Gastrocnemius medialis (tissue), 4 donors: ENCODE results near the gene GID8. TPM values are rescaled to one million over a fixed set of nuclear protein-coding genes. Genes with fewer than 3 reads are reported as not detected.

Source experiments
- ATAC-seq, 2 donors: fragments of 150-250 bp; one replicate each; pipeline ENCODE4 v1.9.1; 2016
- DNase-seq, 2 donors: peaks; one replicate each; pipeline ENCODE4 v3.0.0-alpha.2; 2019
- H3K27ac ChIP-seq, 4 donors: fragments of 200-600 bp; sonication (generic); 1 replicate in 1 of 4; 2 replicates in 3 of 4; pipeline ENCODE4 v1.5.1; 2016 to 2018; ENCODE audit warnings: mild to moderate bottlenecking in 2 of 4, moderate library complexity in 1 of 4
- H3K27me3 ChIP-seq, 3 donors: fragments of 200-600 bp; sonication (generic) in 2 of 3; 1 replicate in 1 of 3; 2 replicates in 2 of 3; pipeline versions ENCODE4 v1.5.1 to v1.6.0; 2016 to 2019; ENCODE audit warnings: mild to moderate bottlenecking in 1 of 3, moderate library complexity in 1 of 3
- H3K36me3 ChIP-seq, 2 donors: fragments of 200-600 bp; sonication (generic) in 1 of 2; one replicate each; pipeline ENCODE4 v1.5.1; 2017 to 2018
- H3K4me1 ChIP-seq, 2 donors: fragments of 200-600 bp; sonication (generic) in 1 of 2; one replicate each; pipeline ENCODE4 v1.5.1; 2016 to 2017; ENCODE audit warnings: mild to moderate bottlenecking in 2 of 2
- H3K4me3 ChIP-seq, 4 donors: fragments of 200-600 bp; sonication (generic) in 3 of 4; 1 replicate in 1 of 4; 2 replicates in 3 of 4; pipeline ENCODE4 v1.5.1; 2016 to 2019; ENCODE audit warnings: mild to moderate bottlenecking in 2 of 4
- H3K9me3 ChIP-seq, 3 donors: fragments of 200-600 bp; sonication (generic) in 2 of 3; 1 replicate in 1 of 3; 2 replicates in 2 of 3; pipeline ENCODE4 v1.5.1; 2016 to 2019
- CTCF ChIP-seq, 5 experiments: fragments of 450-650 bp in 3 of 5; fragments of 200-600 bp in 2 of 5; sonication (generic) in 2 of 5; IDR thresholded peaks in 4 of 5; conservative IDR thresholded peaks in 1 of 5; 1 replicate in 4 of 5; 2 replicates in 1 of 5; pipeline ENCODE4 v1.5.1; 2016 to 2019; ENCODE audit warnings: antibody characterized with exemption in 5 of 5, mild to moderate bottlenecking in 3 of 5, moderate library complexity in 3 of 5
- POLR2A ChIP-seq, 2 donors: fragments of 450-650 bp; IDR thresholded peaks; one replicate each; pipeline ENCODE4 v1.6.1; 2017; ENCODE audit warnings: antibody characterized with exemption in 2 of 2, mild to moderate bottlenecking in 2 of 2, moderate library complexity in 2 of 2
- in situ Hi-C, 4 donors: fragments of 200-750 bp; cut with MboI; loops; one replicate each; pipeline versions ENCODE4 v1.15.0 to v1.8.0; 2017; ENCODE audit warnings: low sequenced_read_pairs in 4 of 4
- intact Hi-C: fragments of 100-400 bp; cut with DNase I; formaldehyde crosslinking; loops from one replicate; pipeline ENCODE4 v1.15.1; 2023; ENCODE audit warnings: low total_unique reads
- total RNA-seq, 4 donors: library from RNA; depleted of rRNA; stranded (reverse); fragments of >200 nt; gene quantifications; one replicate each; pipeline versions ENCODE4 v1.1.0 to v1.2.3, GENCODE V29; 2016

The GID8 gene
- total RNA-seq, 4 donors from 2014 or later = 12.8 to 16.2 (median 13.5) TPM

DNA sequence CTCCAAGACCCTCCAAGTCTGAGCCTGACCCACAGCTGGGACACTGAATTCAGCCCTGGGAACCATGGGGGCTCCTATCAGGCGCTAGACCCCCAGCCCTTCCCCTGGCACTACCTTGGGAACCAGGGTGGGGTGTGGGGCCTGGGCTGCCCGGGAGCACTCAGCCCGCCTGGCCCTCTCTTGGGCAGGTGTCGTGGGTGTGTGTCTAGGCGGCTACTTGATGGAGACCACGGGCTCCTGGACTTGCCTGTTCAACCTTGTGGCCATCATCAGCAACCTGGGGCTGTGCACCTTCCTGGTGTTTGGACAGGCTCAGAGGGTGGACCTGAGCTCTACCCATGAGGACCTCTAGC is 29.2 kb downstream of the GID8 start:
- H3K4me1 ChIP-seq = no peaks in the 10 kb centered on the region
- in situ Hi-C loops (no loop called here), intact Hi-C loops (no loop called here)
- H3K9me3 ChIP-seq = no peaks in the 10 kb centered on the region
- no peaks in the 10 kb centered on the region for H3K36me3 ChIP-seq
- TF ChIP-seq POLR2A (IDR thresholded peaks at IDR 0.05) (no peak), CTCF (IDR thresholded peaks at IDR 0.05 in 4 of 5, conservative IDR thresholded peaks at IDR 0.05 in 1 of 5) (no peak)
- ATAC-seq (no peak), DNase-seq (no peak)
- no peak overlapping the region for H3K27ac ChIP-seq
- H3K27me3 ChIP-seq = peaks cover 9 to 20% (median 9%) of the 10 kb centered on the region in 3 donors
- no peak overlapping the region for H3K4me3 ChIP-seq

- TF ChIP-seq CTCF (IDR thresholded peaks at IDR 0.05 in 4 of 5, conservative IDR thresholded peaks at IDR 0.05 in 1 of 5) (no peak), POLR2A (IDR thresholded peaks at IDR 0.05) (no peak)
- DNase-seq (no peak), ATAC-seq (no peak)
- no peak overlapping the region for H3K27ac ChIP-seq
- in situ Hi-C loops = no loop called here
- H3K9me3 ChIP-seq = no peaks in the 10 kb centered on the region
- no peaks in the 10 kb centered on the region for H3K36me3 ChIP-seq
- intact Hi-C loops = no loop called here
- H3K27me3 ChIP-seq = peaks cover 11 to 24% (median 14%) of the 10 kb centered on the region in 3 donors
- peaks cover 0 to 3% of the 10 kb centered on the region in 2 donors for H3K4me1 ChIP-seq
- H3K4me3 ChIP-seq = no peak overlapping the region
Observed at GRCh38 chr20:62967628-62968351, 29.8 kb downstream of the GID8 start.

DNA sequence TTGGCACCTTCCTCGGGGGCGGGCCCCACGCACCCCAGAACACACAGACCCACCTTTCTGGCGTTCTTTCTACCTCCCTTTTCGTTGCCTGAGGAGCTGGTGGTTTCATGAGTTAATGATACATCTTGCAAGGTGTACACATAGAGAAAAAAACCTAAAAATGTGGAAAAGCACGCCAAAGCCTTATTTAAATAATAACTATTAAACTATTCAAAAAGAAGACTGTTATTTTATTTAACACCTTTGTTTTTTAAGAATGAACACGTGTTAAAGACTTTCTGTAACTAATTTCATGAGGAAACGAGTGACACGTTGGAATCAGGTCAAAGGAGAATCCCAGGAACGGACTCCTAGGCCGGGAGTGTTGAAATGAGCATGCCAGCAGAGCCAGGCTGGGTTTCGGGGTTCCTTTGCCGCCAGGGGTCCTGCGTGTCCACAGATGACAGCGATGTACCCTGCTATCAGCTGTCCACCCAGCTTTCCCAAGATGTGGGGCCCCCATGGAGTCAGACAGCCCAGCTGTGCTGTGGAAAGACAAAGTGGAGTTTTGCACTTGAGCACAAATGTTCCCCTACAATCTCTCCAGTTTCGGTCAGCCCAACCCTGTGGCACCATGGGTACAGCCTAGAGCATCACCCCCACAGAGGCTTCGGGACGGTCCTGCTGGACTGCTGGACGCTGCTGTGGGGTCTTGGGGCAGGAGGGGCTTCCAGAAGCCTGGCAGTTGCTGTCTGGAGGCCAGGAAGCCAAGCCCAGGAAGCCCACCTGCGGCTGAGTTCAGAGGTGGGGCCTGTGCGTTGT is 30.6 kb downstream of the GID8 start:
- Histone ChIP-seq H3K4me1 (peaks cover 0 to 4% of the 10 kb centered on the region in 2 donors), H3K27me3 (peaks cover 19 to 32% (median 22%) of the 10 kb centered on the region in 3 donors), H3K36me3 (no peaks in the 10 kb centered on the region), H3K27ac (no peak overlapping the region), H3K4me3 (no peak overlapping the region), H3K9me3 (no peaks in the 10 kb centered on the region)
- no peak for DNase-seq
- no peak for ATAC-seq
- in situ Hi-C loops (no loop called here), intact Hi-C loops (no loop called here)
- TF ChIP-seq POLR2A (IDR thresholded peaks at IDR 0.05) (no peak), CTCF (IDR thresholded peaks at IDR 0.05 in 4 of 5, conservative IDR thresholded peaks at IDR 0.05 in 1 of 5) (no peak)

GRCh38 chr20:62969179-62969760 is 31.3 kb downstream of the GID8 start:
- intact Hi-C loops (no loop called here), in situ Hi-C loops (no loop called here)
- peaks cover 0 to 4% of the 10 kb centered on the region in 2 donors for H3K4me1 ChIP-seq
- TF ChIP-seq POLR2A (IDR thresholded peaks at IDR 0.05) (no peak), CTCF (IDR thresholded peaks at IDR 0.05 in 4 of 5, conservative IDR thresholded peaks at IDR 0.05 in 1 of 5) (no peak)
- H3K9me3 ChIP-seq = no peaks in the 10 kb centered on the region
- H3K27me3 ChIP-seq = peaks cover 26 to 39% (median 27%) of the 10 kb centered on the region in 3 donors
- H3K36me3 ChIP-seq = no peaks in the 10 kb centered on the region
- H3K27ac ChIP-seq = no peak overlapping the region
- no peak for ATAC-seq
- DNase-seq = no peak
- no peak overlapping the region for H3K4me3 ChIP-seq
